Omental fat pad (tissue), 4 donors: Measurements from ENCODE around the gene MAGI2. TPM values are rescaled to one million over a fixed set of nuclear protein-coding genes. Genes with fewer than 3 reads are reported as not detected.

Experiments
- ATAC-seq: fragments of 150-250 bp; one replicate; pipeline ENCODE4 v1.9.1; 2016; ENCODE audit warnings: mild to moderate bottlenecking, moderate library complexity; ENCODE audit not compliant: low FRiP score
- DNase-seq: peaks from one replicate; pipeline ENCODE4 v3.0.0-alpha.2; 2019; ENCODE audit warnings: low spot score
- total RNA-seq, 4 donors: library from RNA; depleted of rRNA; stranded (reverse); fragments of >200 nt; gene quantifications; one replicate each; pipeline ENCODE4 v1.1.0, GENCODE V29; 2016
- TF ChIP-seq, protein P1 (sequence below), 3 donors: fragments of 450-650 bp; IDR thresholded peaks; one replicate each; pipeline ENCODE4 v1.5.1; 2016 to 2017; ENCODE audit warnings: antibody characterized with exemption in 3 of 3, mild to moderate bottlenecking in 3 of 3, moderate library complexity in 2 of 3

Gene MAGI2
- total RNA-seq, 4 donors from 2014 or later = 9.3 to 20.6 (median 13.2) TPM

DNA sequence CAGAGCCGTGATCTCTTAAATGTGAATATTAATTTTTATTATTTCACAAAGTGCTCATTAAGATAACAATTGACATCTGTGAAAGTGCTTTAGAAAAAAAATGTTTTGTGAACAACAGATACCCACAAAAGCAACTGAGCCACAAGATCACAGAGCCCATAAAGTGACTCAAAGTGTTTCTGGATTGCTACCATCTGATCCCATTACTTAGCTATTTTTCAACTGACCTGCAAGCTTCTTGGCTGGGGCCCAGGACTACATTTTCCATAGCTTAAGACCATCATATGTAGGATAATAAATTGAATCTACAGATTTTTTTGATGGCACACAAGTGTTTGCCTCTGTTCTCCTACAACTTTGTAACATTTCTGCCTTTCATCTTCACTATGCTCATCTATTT is 980.4 kb downstream of the MAGI2 start:
- DNase-seq (no peak), ATAC-seq (no peak)
- TF ChIP-seq, protein P1, sequence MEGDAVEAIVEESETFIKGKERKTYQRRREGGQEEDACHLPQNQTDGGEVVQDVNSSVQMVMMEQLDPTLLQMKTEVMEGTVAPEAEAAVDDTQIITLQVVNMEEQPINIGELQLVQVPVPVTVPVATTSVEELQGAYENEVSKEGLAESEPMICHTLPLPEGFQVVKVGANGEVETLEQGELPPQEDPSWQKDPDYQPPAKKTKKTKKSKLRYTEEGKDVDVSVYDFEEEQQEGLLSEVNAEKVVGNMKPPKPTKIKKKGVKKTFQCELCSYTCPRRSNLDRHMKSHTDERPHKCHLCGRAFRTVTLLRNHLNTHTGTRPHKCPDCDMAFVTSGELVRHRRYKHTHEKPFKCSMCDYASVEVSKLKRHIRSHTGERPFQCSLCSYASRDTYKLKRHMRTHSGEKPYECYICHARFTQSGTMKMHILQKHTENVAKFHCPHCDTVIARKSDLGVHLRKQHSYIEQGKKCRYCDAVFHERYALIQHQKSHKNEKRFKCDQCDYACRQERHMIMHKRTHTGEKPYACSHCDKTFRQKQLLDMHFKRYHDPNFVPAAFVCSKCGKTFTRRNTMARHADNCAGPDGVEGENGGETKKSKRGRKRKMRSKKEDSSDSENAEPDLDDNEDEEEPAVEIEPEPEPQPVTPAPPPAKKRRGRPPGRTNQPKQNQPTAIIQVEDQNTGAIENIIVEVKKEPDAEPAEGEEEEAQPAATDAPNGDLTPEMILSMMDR (IDR thresholded peaks at IDR 0.05) = no peak

DNA sequence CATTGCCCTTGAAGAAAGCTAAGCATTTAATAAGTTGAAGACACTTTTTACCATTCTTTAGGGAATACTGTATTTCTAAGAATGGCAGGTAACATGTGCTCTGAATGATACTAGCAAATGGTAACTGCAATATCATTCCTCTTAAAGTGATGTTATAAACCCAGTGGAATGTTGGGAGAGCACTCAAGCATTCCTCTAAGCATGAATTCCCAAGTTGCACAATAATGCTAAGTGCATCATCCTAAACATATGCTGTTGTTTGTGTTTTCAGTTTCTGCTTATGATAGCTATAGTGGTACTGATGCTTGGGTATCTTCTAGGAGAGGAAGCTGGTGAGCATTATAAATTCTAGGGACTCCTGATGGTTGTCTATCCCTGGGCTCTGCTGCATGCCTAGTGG is 980.9 kb downstream of the MAGI2 start:
- ATAC-seq (no peak), DNase-seq (no peak)
- TF ChIP-seq, protein P1 (IDR thresholded peaks at IDR 0.05) = no peak

DNA sequence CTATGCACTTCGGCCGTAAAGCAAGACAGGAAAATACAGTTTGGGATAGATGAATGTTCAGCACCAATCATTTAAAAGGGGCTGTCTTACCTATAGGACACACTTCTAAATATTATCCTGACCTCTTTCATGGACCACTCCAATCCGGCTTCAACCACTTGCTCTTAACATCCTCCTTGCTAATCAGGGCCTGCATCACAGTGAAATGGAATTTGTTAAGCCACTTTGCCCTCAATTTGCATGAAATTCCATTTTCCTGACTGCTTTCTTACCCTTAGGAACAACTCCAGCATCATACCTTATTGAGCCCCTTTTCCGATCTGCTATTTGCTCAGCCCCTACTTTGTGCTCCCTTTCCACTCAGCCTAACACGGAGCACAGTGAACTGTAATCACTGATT is 987.6 kb downstream of the MAGI2 start:
- TF ChIP-seq, protein P1 (IDR thresholded peaks at IDR 0.05) = no peak
- DNase-seq = no peak
- no peak for ATAC-seq

DNA sequence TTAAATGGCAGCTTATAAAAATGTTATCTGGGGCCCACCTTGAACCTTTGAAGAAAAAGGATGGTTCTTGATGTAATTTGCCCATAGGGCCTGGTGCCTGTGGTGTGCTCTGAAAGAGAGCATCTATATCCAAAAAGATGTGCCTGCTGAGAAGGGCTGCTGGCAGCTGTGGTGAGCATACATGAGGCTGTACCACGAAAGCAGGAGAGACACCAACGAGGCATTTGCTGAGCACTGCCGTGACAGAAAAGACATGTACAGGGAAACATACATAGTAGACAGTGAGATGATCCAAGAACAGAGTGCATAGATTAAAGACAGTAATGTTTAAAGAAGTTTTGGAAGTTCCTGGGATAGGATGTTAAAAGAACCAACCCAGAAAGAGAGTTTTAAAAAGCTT is 990.4 kb downstream of the MAGI2 start:
- ATAC-seq = no peak
- TF ChIP-seq, protein P1 (IDR thresholded peaks at IDR 0.05) = no peak
- DNase-seq = no peak

DNA sequence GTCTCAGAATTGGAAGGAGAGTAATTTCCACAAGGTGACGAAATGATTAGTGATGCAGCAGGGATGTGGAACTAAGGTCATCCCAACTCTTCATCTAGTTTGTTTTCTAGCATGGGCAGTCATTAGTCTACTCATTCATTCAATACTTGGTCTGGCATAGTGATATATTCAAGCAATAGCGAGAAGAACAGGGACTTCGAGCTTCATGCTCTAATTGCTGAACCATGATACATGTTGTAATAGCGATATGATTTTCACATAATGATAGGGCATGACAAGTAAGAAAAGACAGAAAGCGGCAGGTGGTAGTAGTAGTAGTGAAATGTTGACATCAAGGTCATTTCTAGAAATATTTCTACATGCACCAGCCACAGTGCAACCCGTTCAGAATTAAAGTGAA is 1002.8 kb downstream of the MAGI2 start:
- TF ChIP-seq, protein P1 (IDR thresholded peaks at IDR 0.05) = no peak
- DNase-seq = no peak
- no peak for ATAC-seq

DNA sequence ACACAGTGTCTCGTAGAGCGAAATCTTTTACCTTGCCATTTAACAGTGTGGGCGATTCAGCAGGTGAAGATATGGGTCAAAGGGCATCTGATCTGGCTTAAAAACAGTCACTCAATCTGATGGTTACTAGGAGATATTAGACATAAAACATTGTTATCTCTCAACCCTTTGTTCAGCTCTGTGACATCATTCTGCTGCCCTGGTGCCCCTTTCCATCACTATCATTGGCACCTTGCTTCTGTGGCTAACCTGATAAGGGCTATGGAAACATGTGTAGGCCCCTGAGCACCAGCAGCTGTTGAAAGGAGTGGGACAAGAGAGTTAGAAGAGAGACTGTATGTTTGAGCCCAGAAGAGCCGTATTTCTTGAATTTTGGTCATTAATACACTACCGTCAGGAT is 1004.6 kb downstream of the MAGI2 start:
- ATAC-seq (no peak), DNase-seq (no peak)
- TF ChIP-seq, protein P1 (IDR thresholded peaks at IDR 0.05) = no peak

DNA sequence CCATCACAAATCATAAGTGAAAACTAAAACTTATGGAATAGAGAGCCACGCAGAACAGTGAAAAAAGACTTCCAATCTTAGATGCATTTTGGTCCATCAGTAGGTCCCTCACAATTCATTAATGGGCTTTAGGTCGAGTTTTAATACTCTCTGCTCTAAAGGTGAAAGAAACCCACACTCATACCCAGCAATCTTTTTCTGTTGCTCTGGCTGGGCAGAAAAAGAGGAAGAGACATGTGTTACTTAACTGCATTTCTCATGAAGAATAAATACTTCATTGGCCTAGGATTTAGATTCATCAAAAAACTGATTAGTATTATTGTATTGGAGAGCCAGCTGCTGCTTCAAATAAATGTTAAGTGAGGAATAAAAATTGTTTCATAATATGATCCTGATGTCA is 1009.2 kb downstream of the MAGI2 start:
- DNase-seq (no peak), ATAC-seq (no peak)
- TF ChIP-seq, protein P1 (IDR thresholded peaks at IDR 0.05) = no peak
